ENCODE measurements around the gene RBM3. TPM values are rescaled to one million over a fixed set of nuclear protein-coding genes. Genes with fewer than 3 reads are reported as not detected.

Gene RBM3
- total and polyA plus RNA-seq, 2 of the 4 experiments (the other 2 are of a cell fraction): 243 to 386 TPM

DNA sequence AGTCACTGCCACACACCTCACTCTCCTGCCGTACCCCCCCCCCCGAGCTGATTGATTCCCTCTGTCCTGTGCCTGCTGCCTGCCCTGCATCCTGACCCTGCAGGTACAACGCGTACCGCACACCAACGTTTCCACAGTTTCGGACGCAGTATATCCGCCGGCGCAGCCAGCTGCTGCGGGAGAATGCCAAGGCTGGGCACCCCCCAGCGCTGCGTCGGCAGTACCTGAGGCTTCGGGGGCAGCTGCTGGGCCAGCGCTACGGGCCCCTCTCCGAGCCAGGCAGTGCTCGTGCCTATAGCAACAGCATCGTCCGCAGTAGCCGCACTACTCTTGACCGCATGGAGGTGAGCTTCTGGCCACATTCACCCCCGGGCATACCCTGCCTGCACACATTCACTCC is 24.3 kb downstream of the RBM3 start:
- Histone ChIP-seq H2BK5ac (ENCODE audit: low read depth, low read length, poor library complexity, severe bottlenecking) (no peak overlapping the region), H3K9ac (ENCODE audit: low read depth, low read length) (peak overlapping the region; percentile 66), H3K9me3 (ENCODE audit: control insufficient read depth, insufficient read depth, low read length) (no peaks in the 10 kb centered on the region), H3K36me3 (ENCODE audit: control insufficient read depth, insufficient read depth, low read length) (peaks cover 18% of the 10 kb centered on the region; the same call in 1 of the 2 replicates), H3K4ac (ENCODE audit: low read depth, low read length) (peak overlapping the region; percentile 93), H3K4me1 (ENCODE audit: control insufficient read depth, insufficient read depth, low read length) (0 out of 2 replicates have a peak, but pooled peaks cover 1% of the 10 kb centered on the region), H3K18ac (ENCODE audit: low read depth, low read length) (no peak overlapping the region), H4K20me1 (ENCODE audit: insufficient read depth, low read length) (no peaks in the 10 kb centered on the region), H3K79me1 (ENCODE audit: low read depth in 1 of 2, low read length in 2 of 2) (peaks cover 3 to 10% of the 10 kb centered on the region in 2 experiments; a peak in 2 of 4 replicates), H3K56ac (ENCODE audit: extremely low read depth, insufficient read depth, low read length) (no peak overlapping the region), H2BK15ac (ENCODE audit: low read depth, low read length) (no peak overlapping the region), H3K4me2 (ENCODE audit: low read depth, low read length) (peak overlapping the region; percentile 93), H3K23ac (ENCODE audit: low read depth, low read length) (no peak overlapping the region), H2AK5ac (ENCODE audit: low read depth, low read length) (peak overlapping the region; percentile 78), H3K4me3 (ENCODE audit: insufficient read depth, low read depth, low read length) (peak overlapping the region; percentile 62; the same call in 1 of the 2 replicates), H4K91ac (ENCODE audit: insufficient read depth, low read depth, low read length) (peak overlapping the region; percentile 73; the same call in 1 of the 2 replicates), H3K27ac (ENCODE audit: insufficient read depth, low read length) (peak overlapping the region; percentile 47), H2BK20ac (ENCODE audit: low read depth, low read length) (no peak overlapping the region), H3K27me3 (ENCODE audit: control insufficient read depth, insufficient read depth, low read length) (no peaks in the 10 kb centered on the region), H2BK120ac (ENCODE audit: low read depth, low read length) (no peak overlapping the region), H2AFZ (replicated peaks; ENCODE audit: low read length, poor library complexity) (peak overlapping the region; percentile 96), H3K9me1 (ENCODE audit: insufficient read depth, low read length) (no peaks in the 10 kb centered on the region), H4K8ac (ENCODE audit: low read depth in 2 of 2, low read length in 2 of 2) (peak overlapping the region; percentile 75 to 86), H2AK9ac (replicated peaks; ENCODE audit: low read depth, low read length, poor library complexity) (peak overlapping the region; percentile 100), H4K5ac (ENCODE audit: low read depth, low read length) (peak overlapping the region; percentile 89), H3K14ac (replicated peaks; ENCODE audit: low read depth, low read length) (peak overlapping the region; percentile 75; the same call in 1 of the 2 replicates)
- in situ Hi-C loops (cut with MboI; ENCODE audit: low sequenced_read_pairs) (no loop called here), dilution Hi-C loops (cut with HindIII; ENCODE audit: low sequenced_read_pairs, unreplicated experiment) (no loop called here), intact Hi-C loops (cut with micrococcal nuclease) (no loop called here)
- ATAC-seq (ENCODE audit: low read depth): no peak
- ChIA-PET CTCF (interaction anchor here (0.6 kb wide), 2 partner anchors 38 to 1050 kb away, joined by 3 to 9 read pairs; no protein-coding TSS in a partner anchor), POLR2A (ENCODE audit: unreplicated experiment) (interaction anchor here (0.5 kb wide), 1 partner anchor 137 kb away, joined by 3 read pairs; no protein-coding TSS in a partner anchor)
- DNase-seq: no peak
- BruUV-seq (replicated peaks): no TSS peak
- 84% methylated on average over 13 of the region's 25 CpGs; no CpG with 5 or more reads in 1 of the 2 experiments for WGBS, 2 experiments (ENCODE audit: extremely low coverage in 2 of 2, insufficient read length in 1 of 2)
- no peak for TF ChIP-seq RCOR1 (IDR thresholded peaks at IDR 0.05; ENCODE audit: insufficient replicate concordance, low read length)
- TF ChIP-seq, protein P1, sequence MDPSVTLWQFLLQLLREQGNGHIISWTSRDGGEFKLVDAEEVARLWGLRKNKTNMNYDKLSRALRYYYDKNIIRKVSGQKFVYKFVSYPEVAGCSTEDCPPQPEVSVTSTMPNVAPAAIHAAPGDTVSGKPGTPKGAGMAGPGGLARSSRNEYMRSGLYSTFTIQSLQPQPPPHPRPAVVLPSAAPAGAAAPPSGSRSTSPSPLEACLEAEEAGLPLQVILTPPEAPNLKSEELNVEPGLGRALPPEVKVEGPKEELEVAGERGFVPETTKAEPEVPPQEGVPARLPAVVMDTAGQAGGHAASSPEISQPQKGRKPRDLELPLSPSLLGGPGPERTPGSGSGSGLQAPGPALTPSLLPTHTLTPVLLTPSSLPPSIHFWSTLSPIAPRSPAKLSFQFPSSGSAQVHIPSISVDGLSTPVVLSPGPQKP (IDR thresholded peaks at IDR 0.05; ENCODE audit: borderline replicate concordance, low read depth, low read length): no peak
- no peak for TF ChIP-seq SMC3 (IDR thresholded peaks at IDR 0.05; ENCODE audit: low read depth, low read length)
- no peak for TF ChIP-seq MAFK (IDR thresholded peaks at IDR 0.05; ENCODE audit: low read depth, low read length)
- TF ChIP-seq, protein P2, sequence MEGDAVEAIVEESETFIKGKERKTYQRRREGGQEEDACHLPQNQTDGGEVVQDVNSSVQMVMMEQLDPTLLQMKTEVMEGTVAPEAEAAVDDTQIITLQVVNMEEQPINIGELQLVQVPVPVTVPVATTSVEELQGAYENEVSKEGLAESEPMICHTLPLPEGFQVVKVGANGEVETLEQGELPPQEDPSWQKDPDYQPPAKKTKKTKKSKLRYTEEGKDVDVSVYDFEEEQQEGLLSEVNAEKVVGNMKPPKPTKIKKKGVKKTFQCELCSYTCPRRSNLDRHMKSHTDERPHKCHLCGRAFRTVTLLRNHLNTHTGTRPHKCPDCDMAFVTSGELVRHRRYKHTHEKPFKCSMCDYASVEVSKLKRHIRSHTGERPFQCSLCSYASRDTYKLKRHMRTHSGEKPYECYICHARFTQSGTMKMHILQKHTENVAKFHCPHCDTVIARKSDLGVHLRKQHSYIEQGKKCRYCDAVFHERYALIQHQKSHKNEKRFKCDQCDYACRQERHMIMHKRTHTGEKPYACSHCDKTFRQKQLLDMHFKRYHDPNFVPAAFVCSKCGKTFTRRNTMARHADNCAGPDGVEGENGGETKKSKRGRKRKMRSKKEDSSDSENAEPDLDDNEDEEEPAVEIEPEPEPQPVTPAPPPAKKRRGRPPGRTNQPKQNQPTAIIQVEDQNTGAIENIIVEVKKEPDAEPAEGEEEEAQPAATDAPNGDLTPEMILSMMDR (conservative IDR thresholded peaks at IDR 0.05; ENCODE audit: low read depth, low read length): no peak
- TF ChIP-seq MAZ (IDR thresholded peaks at IDR 0.05; ENCODE audit: borderline replicate concordance, low read depth, low read length): no peak
- TF ChIP-seq FOS (IDR thresholded peaks at IDR 0.05; ENCODE audit: low read depth, low read length): no peak
- no peak for TF ChIP-seq NFE2L2 (IDR thresholded peaks at IDR 0.05; ENCODE audit: low read depth, low read length)
- TF ChIP-seq CEBPB (IDR thresholded peaks at IDR 0.05; ENCODE audit: low read depth, low read length): no peak
- no peak for TF ChIP-seq MXI1 (IDR thresholded peaks at IDR 0.05; ENCODE audit: borderline replicate concordance, low read depth, low read length)
- TF ChIP-seq, protein P3, sequence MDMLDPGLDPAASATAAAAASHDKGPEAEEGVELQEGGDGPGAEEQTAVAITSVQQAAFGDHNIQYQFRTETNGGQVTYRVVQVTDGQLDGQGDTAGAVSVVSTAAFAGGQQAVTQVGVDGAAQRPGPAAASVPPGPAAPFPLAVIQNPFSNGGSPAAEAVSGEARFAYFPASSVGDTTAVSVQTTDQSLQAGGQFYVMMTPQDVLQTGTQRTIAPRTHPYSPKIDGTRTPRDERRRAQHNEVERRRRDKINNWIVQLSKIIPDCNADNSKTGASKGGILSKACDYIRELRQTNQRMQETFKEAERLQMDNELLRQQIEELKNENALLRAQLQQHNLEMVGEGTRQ (IDR thresholded peaks at IDR 0.05; ENCODE audit: low read depth, low read length): no peak
- TF ChIP-seq CHD1 (IDR thresholded peaks at IDR 0.05; ENCODE audit: low read depth, low read length): no peak

All from IMR-90 (cell line).